A549 (cell line): ENCODE results near the gene USP9X.

ENCODE experiments used
- BHLHE40 ChIP-seq: IDR thresholded peaks from 2 replicates; pipeline ENCODE4 v1.6.1; 2012; ENCODE audit warnings: low read depth, low read length, inconsistent platforms
- CHD2 ChIP-seq: fragments of 150-350 bp; IDR thresholded peaks from 2 replicates; pipeline ENCODE4 v1.6.1; 2014; ENCODE audit warnings: low read length; ENCODE audit not compliant: partially characterized antibody
- CTCF ChIP-seq: fragments of >200 bp; sonication (Bioruptor Twin); formaldehyde crosslinking; IDR thresholded peaks from 3 replicates; pipeline ENCODE4 v1.5.1; 2016
- FOSL2 ChIP-seq, 2 experiments: fragments of 450-650 bp in 1 of 2; fragments of >200 bp in 1 of 2; sonication (Bioruptor Twin) in 1 of 2; formaldehyde crosslinking; IDR thresholded peaks; 2 replicates each; pipeline versions ENCODE4 v1.5.0 to v1.6.1; 2016 to 2020; ENCODE audit warnings: mild to moderate bottlenecking in 1 of 2, moderate library complexity in 1 of 2
- MAFK ChIP-seq: fragments of 450-650 bp; IDR thresholded peaks from 2 replicates; pipeline ENCODE4 v1.6.1; 2014; ENCODE audit not compliant: partially characterized antibody
- POLR2A ChIP-seq: IDR thresholded peaks from 2 replicates; pipeline ENCODE4 v1.6.1; 2012; ENCODE audit warnings: mild to moderate bottlenecking, low read length
- ZSCAN20 ChIP-seq: fragments of 250-450 bp; sonication (Bioruptor Pico); IDR thresholded peaks from 2 replicates; pipeline ENCODE4 v1.8.0; 2022; ENCODE audit warnings: mild to moderate bottlenecking, moderate library complexity

- TF ChIP-seq CTCF, result no peak
- no peak for TF ChIP-seq MAFK
- no peak for TF ChIP-seq ZSCAN20 (CRISPR knock-in tag)
- TF ChIP-seq CHD2, result no peak
- no peak for TF ChIP-seq POLR2A
- TF ChIP-seq BHLHE40, result no peak
- no peak for TF ChIP-seq FOSL2 (IDR thresholded peaks at IDR 0.05)
- TF ChIP-seq FOSL2 (CRISPR knock-in tag; IDR thresholded peaks at IDR 0.05), result no peak
Measured at GRCh38 chrX:41036668-41037326, 48.4 kb upstream of the USP9X start.
